C4-2B (cell line): ENCODE results near the gene GKN2.

Experiments used
- H3K27ac ChIP-seq: fragments of 450-650 bp; 2 replicates; pipeline ENCODE4 v1.5.1; 2017
- CTCF ChIP-seq: fragments of 450-650 bp; conservative IDR thresholded peaks from 2 replicates; pipeline ENCODE4 v1.5.1; 2017; ENCODE audit warnings: mild to moderate bottlenecking
- ZFX ChIP-seq: fragments of 450-650 bp; IDR thresholded peaks from 2 replicates; pipeline ENCODE4 v1.6.1; 2017

The GKN2 gene

GRCh38 chr2:68920481-68921170 is 32.1 kb downstream of the GKN2 start:
- H3K27ac ChIP-seq: no peak overlapping the region
- TF ChIP-seq CTCF: no peak
- TF ChIP-seq ZFX: no peak

DNA sequence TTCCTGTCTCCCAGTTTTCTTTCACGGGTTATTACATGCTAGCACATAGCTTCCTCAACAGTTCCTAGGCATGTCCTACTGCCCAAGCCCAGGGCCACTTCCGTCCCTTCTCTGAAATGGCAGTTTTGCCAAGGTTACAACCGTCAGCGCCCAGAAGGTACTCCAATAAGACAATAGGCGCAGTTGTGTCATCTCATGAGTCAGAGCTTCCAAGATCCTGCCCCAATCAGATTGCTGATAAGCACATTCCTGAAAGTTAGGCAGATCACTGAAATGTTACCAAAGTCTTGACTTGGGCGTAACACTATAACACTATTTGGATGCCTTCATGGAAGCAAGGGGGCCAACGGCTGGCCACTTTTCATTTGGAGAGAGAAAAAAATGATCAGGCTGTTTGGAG is 34.2 kb downstream of the GKN2 start:
- TF ChIP-seq ZFX: no peak
- no peak for TF ChIP-seq CTCF
- no peak overlapping the region for H3K27ac ChIP-seq

GRCh38 chr2:68917034-68917718 is 35.5 kb downstream of the GKN2 start:
- no peak overlapping the region for H3K27ac ChIP-seq
- TF ChIP-seq ZFX (no peak), CTCF (no peak)

DNA sequence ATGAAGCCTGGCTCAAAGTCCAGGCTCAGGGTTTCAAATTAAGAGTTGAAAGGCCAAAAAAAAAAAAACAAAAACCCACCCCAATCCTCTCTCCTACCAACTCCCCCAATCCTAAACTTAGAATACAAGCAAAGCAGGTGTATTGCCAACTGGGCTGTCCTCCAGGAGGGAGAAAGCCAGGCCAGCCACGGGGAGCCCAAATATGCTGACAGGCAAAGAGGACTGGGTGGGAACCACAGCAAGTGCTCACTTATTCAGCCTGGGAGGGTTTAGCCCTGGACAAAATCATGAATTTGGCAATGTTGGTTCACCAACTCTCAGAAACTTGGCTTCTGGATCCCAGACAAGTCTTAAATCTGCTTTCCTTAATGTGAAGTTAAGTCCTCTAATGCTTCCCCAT is 36.5 kb downstream of the GKN2 start:
- H3K27ac ChIP-seq: no peak overlapping the region
- TF ChIP-seq ZFX (no peak), CTCF (no peak)

- no peak for TF ChIP-seq CTCF
- TF ChIP-seq ZFX: no peak
- no peak overlapping the region for H3K27ac ChIP-seq
Measured at GRCh38 chr2:68915393-68915792, 37.3 kb downstream of the GKN2 start.

GRCh38 chr2:68913359-68913758 is 39.3 kb downstream of the GKN2 start:
- TF ChIP-seq CTCF (no peak), ZFX (no peak)
- H3K27ac ChIP-seq: no peak overlapping the region

GRCh38 chr2:68912732-68913131 is 40.0 kb downstream of the GKN2 start:
- TF ChIP-seq CTCF: no peak
- TF ChIP-seq ZFX: no peak

More at GRCh38 chr2:68912732-68913131, 40.0 kb downstream of the GKN2 start:
- no peak overlapping the region for H3K27ac ChIP-seq
